ENCODE results near the gene SLC7A5.

DNA sequence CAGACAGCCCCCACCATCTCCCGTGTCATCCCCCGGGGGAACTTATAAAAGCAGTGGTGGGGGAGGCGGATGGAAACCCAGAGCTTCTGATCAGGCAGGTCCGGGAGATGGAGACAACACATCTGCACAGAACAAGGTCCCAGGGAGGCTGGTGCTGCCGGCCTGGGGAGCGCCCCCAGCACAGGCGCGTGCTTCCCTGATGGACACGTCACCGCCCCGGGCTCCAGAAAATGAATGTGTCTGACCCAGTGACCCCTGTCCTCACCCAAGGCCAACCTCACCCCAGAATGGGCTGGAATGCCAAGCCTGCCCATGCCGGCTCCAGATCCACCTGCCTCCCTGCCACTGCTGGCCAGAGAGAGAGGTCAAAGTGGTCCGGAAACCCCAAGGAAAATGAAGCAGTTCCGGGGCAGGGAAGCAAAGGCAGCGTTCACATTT is 12.5 kb downstream of the SLC7A5 start:
- no peak for TF ChIP-seq POLR2A (IDR thresholded peaks at IDR 0.05)
- TF ChIP-seq, protein P1, sequence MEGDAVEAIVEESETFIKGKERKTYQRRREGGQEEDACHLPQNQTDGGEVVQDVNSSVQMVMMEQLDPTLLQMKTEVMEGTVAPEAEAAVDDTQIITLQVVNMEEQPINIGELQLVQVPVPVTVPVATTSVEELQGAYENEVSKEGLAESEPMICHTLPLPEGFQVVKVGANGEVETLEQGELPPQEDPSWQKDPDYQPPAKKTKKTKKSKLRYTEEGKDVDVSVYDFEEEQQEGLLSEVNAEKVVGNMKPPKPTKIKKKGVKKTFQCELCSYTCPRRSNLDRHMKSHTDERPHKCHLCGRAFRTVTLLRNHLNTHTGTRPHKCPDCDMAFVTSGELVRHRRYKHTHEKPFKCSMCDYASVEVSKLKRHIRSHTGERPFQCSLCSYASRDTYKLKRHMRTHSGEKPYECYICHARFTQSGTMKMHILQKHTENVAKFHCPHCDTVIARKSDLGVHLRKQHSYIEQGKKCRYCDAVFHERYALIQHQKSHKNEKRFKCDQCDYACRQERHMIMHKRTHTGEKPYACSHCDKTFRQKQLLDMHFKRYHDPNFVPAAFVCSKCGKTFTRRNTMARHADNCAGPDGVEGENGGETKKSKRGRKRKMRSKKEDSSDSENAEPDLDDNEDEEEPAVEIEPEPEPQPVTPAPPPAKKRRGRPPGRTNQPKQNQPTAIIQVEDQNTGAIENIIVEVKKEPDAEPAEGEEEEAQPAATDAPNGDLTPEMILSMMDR (IDR thresholded peaks at IDR 0.05 in 4 of 5, conservative IDR thresholded peaks at IDR 0.05 in 1 of 5) = no peak
